HG02798 (cell line): Measurements from ENCODE around the gene GARNL3.

ENCODE experiments used
- ATAC-seq: cut with Tn5 transposase; IDR thresholded peaks from one replicate; pipeline ENCODE4 v1.9.1; 2021; ENCODE audit warnings: mild to moderate bottlenecking; ENCODE audit not compliant: unreplicated experiment, poor library complexity

Gene GARNL3

DNA sequence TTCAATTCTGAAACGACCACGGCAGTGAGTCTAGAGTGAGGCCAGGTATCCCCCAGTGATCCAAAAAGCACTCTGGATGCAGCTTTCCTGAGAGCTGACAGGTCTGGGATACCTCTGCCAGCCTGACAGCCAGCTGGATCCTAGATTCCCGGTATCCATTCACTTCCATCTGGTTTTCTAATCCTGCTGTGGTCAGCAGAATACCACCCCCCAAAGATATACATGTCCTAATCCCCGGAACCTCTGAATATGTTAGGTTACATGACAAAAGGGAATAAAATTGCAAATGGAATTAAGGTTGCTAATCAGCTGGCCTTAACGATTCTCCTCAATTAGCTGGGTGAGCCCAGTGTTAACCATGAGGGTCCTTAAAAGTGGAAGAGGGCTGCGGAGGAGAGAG, 158.2 kb downstream of the GARNL3 start:
- no peak for ATAC-seq

DNA sequence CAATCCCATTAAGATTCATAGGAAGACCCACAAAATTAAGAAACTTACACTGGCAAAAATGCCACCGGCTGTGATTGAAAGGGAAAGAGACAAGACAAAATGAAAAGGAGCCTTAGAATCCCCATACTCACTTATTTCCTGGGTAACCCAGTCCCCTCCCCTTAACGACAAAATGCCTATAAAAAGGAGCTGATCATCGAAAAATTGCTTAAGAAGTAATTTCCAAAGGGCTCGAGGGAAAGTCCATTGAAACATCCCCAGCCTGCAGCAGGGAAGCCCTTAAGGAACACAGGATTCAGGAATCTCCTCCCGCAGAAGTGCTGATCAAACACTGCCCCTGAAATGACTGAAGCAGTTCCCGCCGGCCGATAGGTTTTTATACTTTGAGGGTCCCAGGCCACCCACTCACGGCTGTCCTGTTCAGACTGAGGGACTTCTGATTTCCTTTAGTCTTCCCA, 158.9 kb downstream of the GARNL3 start:
- ATAC-seq, result no peak

DNA sequence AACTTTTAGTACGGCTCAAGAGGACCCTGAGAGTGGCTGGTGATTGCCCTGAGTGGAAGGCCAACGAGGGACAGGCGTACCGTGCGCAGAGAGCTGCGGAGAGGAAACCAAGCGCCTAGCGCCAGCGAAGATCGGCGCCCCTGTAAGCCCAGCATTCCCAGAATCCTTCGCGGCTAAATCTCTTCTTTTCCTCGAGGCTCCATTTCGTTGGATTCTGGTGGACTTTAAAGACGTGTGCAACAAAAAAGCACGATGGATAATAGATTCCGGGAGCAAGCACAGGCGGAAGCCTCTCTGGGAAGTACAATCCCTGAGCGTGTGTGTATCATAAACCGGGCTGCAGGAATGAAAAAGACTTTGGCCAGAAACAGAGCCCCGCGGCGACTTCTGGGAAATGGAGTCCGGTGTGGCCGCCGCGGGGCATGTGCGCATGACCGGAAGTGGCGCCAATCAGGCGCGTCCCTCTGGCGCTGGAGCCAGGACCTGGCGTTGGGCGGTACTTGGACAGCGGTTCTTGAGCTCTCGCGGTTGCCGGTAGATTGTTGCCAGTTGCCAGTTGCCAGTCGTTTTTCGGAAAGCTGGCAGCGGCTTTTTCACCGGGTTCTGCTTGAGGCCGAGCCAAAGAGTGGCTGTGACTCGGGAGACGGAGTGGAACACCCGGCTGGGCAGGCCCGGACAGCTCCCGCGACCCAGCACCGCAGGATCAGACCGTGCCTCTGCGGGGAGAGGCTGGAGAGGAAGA, 159.5 kb downstream of the GARNL3 start, which contains the start of gene ZNF79:
ZNF79 (plus strand) TSS at position 449 of the 742 bp plus-strand sequence. CDS start 406 bp downstream, outside the sequence.
- ATAC-seq, result peak; percentile 90

DNA sequence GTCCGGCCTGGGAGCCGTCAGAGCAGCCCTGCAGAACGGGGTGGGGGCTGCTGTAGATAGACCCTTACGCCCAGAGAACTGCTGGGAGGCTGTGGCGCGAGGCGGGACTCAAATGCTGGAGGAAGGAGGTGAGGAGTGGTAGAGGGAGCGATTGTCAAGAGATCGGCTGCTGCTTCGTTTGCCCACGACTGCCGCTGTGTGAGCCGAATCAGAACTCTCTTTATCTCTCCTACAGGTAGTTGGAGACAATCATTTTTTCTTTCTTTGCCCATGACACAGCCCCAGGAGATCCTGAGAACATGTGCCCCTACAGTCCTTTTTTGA, 160.1 kb downstream of the GARNL3 start:
- no peak for ATAC-seq

DNA sequence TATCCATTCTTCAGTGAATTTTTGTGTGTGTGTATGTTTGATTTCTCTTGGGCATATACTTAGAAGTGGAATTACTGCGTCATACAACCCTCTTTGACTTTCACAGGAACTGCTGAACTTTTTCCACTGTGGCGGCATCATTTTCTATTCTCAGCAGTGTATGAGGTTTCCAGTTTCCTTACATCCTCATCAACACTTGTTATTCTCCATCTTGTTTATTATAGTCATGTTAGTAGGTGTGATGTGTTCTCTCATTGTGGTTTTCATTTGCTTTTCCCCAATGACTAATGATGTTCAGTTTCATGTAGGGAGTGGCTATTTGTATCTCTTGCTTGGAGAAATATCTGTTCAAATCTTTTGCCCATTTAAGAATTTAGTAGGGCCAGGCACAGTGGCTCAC, 162.2 kb downstream of the GARNL3 start:
- ATAC-seq, result no peak

DNA sequence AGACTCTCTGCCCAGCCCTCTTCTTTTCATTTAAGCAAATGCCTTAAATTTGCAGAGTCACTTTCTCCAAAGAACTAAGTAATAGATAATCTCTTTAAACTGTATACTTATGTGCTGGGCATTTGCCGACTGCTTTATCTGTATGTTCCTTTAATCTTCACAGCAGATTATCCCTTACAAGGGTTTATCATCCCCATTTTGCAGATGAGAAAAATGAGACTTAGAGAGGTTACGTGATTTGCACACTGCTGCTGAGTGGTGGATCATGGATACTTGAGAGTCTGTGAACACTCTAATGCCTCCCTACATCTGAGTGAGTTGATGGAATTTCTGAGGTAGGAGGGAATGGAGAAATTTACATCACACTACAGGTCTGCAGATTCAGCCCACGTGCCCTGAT, 163.8 kb downstream of the GARNL3 start:
- ATAC-seq, result no peak

DNA sequence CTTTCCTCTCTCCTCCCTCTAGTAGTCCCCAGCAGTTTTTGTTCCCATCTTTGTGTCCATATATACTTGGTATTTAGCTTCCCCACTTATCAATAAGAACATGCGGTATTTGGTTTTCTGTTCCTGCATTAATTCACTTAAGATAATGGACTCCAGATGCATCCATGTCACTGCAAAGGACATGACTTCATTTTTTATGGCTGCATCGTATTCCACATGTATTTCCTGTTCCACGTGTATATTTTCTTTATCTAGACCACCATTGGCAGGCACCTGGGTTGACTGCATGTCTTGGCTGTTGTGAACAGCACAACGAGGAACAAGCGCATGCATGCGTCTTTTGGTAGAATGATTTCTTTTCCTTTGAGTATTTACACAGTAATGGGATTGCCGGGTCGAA, 165.8 kb downstream of the GARNL3 start:
- no peak for ATAC-seq

DNA sequence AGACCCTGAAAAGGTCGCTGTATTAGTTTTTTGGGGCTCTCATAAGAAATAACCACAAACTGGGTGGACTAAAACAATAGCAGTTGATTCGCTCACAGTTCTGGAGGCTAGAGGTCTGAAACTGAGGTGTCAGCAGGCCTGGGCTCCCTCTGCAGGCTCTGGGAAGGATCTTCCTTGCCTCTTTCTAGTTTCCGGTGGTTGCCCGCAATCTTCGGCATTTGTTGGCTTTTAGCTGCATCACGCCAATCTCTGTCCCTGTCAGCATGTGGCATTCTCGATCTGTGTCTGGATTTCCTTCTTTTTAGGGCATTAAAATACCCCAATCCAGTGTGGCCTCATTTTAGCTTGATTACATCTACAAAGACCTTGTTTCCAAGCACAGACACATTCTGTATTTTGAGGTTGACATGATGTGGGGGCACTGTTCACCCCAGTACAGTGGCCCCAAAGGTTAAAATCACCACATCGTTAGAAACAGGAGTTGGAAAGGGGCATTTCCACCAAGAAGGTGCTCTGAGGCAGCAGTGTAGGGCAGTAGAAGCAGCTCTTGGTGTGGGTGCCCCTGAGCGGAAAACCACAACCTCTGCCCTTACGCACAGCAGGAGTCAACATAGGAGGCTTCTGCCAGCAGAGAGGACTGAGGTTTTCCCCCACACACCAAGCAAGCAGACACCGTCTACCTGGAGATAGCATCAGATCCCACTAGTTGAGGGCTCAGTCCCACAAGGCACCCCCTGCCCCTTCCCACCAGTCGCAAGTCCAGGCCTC, 173.1 kb downstream of the GARNL3 start:
- ATAC-seq, result no peak

DNA sequence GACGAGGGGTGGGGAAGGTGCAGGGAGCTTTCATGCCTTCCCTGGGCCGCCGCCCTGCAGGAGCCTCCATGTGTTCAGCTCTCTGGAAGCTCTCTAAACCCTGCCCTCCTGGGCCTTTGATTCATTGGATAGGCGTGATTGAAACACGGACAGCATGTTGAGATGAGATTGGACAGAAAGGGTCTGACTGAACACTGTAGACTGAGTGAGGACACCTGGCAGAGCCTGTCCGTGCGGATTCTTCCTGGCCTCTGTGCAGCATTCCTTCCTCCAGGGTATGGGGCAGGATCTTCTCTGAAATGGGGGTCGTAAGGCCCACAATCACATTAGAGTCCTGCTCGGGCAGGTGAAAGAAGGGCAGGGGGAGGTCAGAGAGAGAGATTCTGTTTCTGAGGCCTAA, 173.8 kb downstream of the GARNL3 start:
- no peak for ATAC-seq
